CD4-positive, alpha-beta T cell treated with Interleukin-6 for 4 hours (primary cell): ENCODE measurements around the gene SETD4.

Experiments used
- DNase-seq: peaks from one replicate; pipeline ENCODE4 v3.0.0-alpha.2; 2020; ENCODE audit warnings: mixed read lengths

Gene SETD4

GRCh38 chr21:36004441-36004840 is 55.9 kb downstream of the SETD4 start:
- DNase-seq, result no peak

GRCh38 chr21:36003776-36004175 is 56.5 kb downstream of the SETD4 start:
- no peak for DNase-seq

- DNase-seq, result no peak
These were observed 64.1 kb downstream of the SETD4 start for GRCh38 chr21:35996217-35996616.

GRCh38 chr21:35995522-35996088 is 64.7 kb downstream of the SETD4 start:
- no peak for DNase-seq

- no peak for DNase-seq
These were observed 65.7 kb downstream of the SETD4 start for GRCh38 chr21:35994613-35995012.

- no peak for DNase-seq
These were observed 66.3 kb downstream of the SETD4 start for GRCh38 chr21:35993875-35994490.

GRCh38 chr21:35991131-35991530 is 69.2 kb downstream of the SETD4 start:
- DNase-seq, result no peak

GRCh38 chr21:35990609-35991008 is 69.7 kb downstream of the SETD4 start:
- no peak for DNase-seq

GRCh38 chr21:35989138-35989735 is 71.1 kb downstream of the SETD4 start:
- no peak for DNase-seq

- no peak for DNase-seq
These were observed 71.7 kb downstream of the SETD4 start for GRCh38 chr21:35988416-35989137.

GRCh38 chr21:35987475-35987874 is 72.9 kb downstream of the SETD4 start:
- no peak for DNase-seq

GRCh38 chr21:35984654-35985361 is 75.5 kb downstream of the SETD4 start:
- DNase-seq, result no peak
